Neuron (in vitro differentiated cells): ENCODE measurements around the gene IL22RA1.

Source experiments
- H2AFZ ChIP-seq: one replicate; pipeline ENCODE4 v1.6.1; 2013; ENCODE audit warnings: low read depth, mild to moderate bottlenecking, inconsistent platforms, low read length, moderate library complexity
- H3K27me3 ChIP-seq: one replicate; pipeline ENCODE4 v1.6.1; 2013; ENCODE audit warnings: low read length; ENCODE audit not compliant: insufficient read depth
- H3K36me3 ChIP-seq: one replicate; pipeline ENCODE4 v1.6.1; 2013; ENCODE audit warnings: low read length; ENCODE audit not compliant: insufficient read depth
- H3K4me1 ChIP-seq: one replicate; pipeline ENCODE4 v1.6.1; 2013; ENCODE audit warnings: low read length; ENCODE audit not compliant: insufficient read depth
- H3K4me3 ChIP-seq: 2 replicates; pipeline ENCODE4 v1.5.1; 2013; ENCODE audit warnings: mild to moderate bottlenecking, low read length, moderate library complexity
- H3K9me3 ChIP-seq: one replicate; pipeline ENCODE4 v1.6.1; 2013; ENCODE audit warnings: low read length

The IL22RA1 gene

GRCh38 chr1:24102961-24103360 is 40.0 kb downstream of the IL22RA1 start:
- H3K4me3 ChIP-seq = no peak overlapping the region
- no peak overlapping the region for H2AFZ ChIP-seq
- no peaks in the 10 kb centered on the region for H3K4me1 ChIP-seq
- peaks cover 5% of the 10 kb centered on the region for H3K27me3 ChIP-seq
- no peaks in the 10 kb centered on the region for H3K36me3 ChIP-seq
- H3K9me3 ChIP-seq = no peaks in the 10 kb centered on the region

DNA sequence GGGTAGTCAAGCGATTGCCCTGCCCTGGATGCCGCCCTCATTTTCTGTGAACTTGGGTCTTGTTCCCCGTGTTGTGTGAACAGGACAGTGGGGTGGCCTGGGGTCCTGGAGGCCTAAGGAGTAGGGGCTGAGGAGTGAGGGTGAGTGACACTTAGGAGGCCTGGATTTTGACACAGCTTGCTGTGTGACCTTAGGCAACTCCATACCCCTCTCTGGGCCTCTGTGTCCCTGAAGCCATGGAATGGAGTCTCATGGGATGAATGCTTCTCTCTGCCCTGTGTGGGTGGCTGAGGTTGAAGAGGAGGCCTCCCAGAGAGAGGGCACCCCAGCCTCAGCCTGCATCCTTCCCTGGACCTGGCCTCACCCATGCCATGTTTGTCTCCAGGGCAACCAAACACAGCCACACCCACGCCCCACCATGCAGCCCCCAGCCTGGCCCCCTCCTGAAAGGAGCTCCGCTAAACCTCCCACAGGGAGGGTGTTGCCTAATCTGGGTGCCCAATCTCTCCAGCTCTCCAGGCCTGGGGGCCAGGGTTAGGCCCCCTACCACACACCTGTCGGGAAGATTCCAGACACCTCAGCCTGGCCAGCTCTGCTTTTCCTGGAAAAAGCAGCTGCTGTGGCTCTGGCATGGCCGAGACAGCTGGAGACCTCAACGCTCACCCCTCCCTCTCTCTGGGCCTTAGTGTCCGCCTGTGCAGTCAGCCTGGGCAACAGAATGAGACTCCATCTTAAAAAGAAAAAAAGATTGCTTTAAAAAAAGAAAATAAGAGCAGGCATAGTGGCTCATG is 40.9 kb downstream of the IL22RA1 start:
- no peaks in the 10 kb centered on the region for H3K9me3 ChIP-seq
- no peaks in the 10 kb centered on the region for H3K27me3 ChIP-seq
- H3K36me3 ChIP-seq = no peaks in the 10 kb centered on the region
- H3K4me3 ChIP-seq = no peak overlapping the region
- H3K4me1 ChIP-seq = no peaks in the 10 kb centered on the region
- H2AFZ ChIP-seq = no peak overlapping the region

DNA sequence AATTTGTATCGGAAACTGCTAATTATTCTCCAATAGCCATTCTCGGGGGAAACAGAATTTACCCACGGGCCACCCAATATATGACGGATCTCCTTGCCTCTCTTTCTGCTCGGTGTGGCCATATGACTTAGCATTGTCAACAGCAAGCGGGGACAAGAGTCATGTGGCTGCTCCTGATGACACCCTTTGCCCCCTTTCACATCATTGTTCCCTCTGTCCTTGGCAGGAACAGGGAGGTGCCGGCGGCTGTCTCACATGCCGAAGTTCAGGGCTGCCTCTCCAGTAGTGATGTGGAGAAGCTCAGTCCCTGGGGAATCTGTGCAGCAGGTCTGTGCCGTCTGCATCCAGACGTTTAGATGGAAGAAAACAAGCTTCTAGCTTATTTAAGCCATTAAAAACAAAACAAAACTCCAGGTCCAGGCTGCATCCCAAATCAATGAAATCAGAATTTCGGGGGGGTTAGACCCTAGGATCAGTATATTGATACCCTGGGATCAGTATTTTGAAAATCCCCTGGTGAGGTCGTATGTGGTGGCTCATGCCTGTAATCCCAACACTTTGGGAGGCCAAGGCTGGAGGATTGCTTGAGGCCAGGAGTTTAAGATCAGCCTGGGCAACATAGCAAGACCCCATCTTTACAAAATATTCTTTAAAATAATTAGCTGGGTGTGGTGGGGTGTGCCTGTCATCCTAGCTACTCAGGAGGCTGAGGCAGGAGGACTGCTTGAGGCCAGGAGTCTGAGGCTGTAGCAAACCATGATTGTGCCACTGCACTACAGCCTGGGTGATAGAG is 41.8 kb downstream of the IL22RA1 start:
- Histone ChIP-seq H3K4me3 (no peak overlapping the region), H3K27me3 (no peaks in the 10 kb centered on the region), H2AFZ (no peak overlapping the region), H3K4me1 (no peaks in the 10 kb centered on the region), H3K9me3 (no peaks in the 10 kb centered on the region), H3K36me3 (no peaks in the 10 kb centered on the region)

DNA sequence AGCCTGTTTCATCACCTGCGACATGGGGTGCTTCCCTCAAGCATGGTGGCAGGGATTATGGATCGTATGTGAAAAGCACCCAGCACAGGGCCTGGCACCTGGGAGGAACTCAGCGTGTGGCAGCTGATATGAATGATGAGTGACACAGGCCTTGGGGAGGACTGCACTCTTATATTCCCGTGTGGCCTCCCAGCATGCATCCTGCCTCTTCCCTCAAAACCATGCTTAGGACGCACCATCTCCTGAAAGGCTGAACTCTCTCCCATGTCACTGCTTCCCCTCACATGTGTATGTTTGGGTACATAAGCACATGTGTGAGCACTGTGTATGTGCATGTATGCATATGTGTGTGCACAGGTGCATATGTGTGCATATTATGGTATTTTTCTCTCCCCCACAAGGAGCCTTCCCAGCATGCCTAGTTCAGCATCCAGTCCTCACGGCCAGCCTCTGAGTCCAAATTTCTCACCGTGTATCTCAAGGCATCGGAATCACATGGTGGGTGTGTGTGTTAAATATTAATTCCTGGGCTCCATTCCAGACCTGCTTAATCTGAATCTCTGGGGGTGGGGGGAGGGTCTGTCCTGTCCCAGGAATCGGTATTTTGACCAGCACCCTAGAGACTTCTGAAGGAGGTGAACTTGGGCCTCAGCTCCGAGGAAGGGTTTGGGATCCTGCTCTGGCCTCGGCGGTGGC is 43.8 kb downstream of the IL22RA1 start:
- Histone ChIP-seq H3K9me3 (no peaks in the 10 kb centered on the region), H3K4me3 (no peak overlapping the region), H3K36me3 (no peaks in the 10 kb centered on the region), H2AFZ (no peak overlapping the region), H3K4me1 (no peaks in the 10 kb centered on the region), H3K27me3 (no peaks in the 10 kb centered on the region)

DNA sequence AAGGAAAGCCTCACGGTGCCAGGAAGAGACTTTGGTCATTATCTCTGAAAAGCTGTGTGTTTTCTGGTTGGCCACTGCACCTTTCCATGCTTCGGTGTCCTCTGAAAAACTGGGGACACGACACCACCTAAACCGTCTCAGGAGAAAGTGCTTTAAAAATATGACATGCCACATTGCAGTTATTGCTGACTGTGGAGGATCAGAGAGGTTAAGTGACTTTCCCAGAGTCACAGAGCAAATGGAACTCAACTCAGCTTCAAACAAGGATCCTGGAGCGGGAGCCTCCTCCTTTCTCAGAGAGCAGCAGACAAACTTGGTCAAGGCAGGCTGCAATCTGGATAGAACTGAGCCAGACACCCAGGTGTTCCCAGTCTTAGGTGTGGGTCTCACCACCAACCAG is 44.8 kb downstream of the IL22RA1 start:
- H3K27me3 ChIP-seq = no peaks in the 10 kb centered on the region
- no peak overlapping the region for H2AFZ ChIP-seq
- H3K4me1 ChIP-seq = no peaks in the 10 kb centered on the region
- H3K9me3 ChIP-seq = no peaks in the 10 kb centered on the region
- H3K4me3 ChIP-seq = no peak overlapping the region
- H3K36me3 ChIP-seq = no peaks in the 10 kb centered on the region

- no peaks in the 10 kb centered on the region for H3K27me3 ChIP-seq
- no peaks in the 10 kb centered on the region for H3K9me3 ChIP-seq
- H2AFZ ChIP-seq = no peak overlapping the region
- no peak overlapping the region for H3K4me3 ChIP-seq
- no peaks in the 10 kb centered on the region for H3K36me3 ChIP-seq
- H3K4me1 ChIP-seq = no peaks in the 10 kb centered on the region
Observed at GRCh38 chr1:24097663-24098062, 45.3 kb downstream of the IL22RA1 start.

GRCh38 chr1:24096739-24097103 is 46.2 kb downstream of the IL22RA1 start:
- H3K9me3 ChIP-seq = no peaks in the 10 kb centered on the region
- no peak overlapping the region for H3K4me3 ChIP-seq
- no peak overlapping the region for H2AFZ ChIP-seq
- H3K27me3 ChIP-seq = no peaks in the 10 kb centered on the region
- H3K36me3 ChIP-seq = no peaks in the 10 kb centered on the region
- no peaks in the 10 kb centered on the region for H3K4me1 ChIP-seq

DNA sequence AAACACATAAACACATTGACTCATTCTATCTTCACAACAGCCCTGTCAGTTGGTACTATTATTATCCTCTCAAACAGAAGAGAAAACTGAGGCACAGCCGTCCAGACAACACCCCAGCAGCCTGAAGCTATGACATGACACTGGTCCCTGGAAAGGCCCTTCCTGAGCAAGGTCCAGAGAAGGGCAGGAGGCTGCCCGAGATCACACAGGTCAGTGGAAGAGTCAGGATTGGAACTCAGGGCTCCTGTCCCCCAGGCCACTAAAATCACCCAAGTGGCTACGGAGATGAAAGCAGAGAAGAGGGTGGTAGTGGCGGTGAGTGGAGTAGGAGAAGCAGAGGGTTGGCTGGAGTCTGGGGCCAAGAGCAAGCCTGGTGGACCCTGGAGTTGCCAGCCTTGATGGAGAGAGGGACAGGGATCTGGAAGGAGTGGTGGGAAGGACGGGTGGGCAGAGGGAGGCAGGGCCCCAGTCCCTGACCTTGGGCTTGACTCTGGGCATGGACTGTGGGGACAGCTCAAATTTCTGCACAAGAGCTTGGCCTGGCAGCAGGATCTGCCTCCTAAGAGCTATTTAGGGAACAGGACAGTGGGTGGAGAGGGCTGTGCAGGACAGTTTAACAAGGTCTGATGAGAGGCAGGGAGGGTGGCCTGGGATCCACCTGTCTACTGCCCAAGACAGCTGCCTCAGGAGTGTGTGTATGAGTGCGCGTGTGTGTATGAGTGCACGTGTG is 46.8 kb downstream of the IL22RA1 start:
- Histone ChIP-seq H3K4me3 (no peak overlapping the region), H3K36me3 (no peaks in the 10 kb centered on the region), H3K4me1 (no peaks in the 10 kb centered on the region), H3K9me3 (no peaks in the 10 kb centered on the region), H2AFZ (no peak overlapping the region), H3K27me3 (no peaks in the 10 kb centered on the region)

DNA sequence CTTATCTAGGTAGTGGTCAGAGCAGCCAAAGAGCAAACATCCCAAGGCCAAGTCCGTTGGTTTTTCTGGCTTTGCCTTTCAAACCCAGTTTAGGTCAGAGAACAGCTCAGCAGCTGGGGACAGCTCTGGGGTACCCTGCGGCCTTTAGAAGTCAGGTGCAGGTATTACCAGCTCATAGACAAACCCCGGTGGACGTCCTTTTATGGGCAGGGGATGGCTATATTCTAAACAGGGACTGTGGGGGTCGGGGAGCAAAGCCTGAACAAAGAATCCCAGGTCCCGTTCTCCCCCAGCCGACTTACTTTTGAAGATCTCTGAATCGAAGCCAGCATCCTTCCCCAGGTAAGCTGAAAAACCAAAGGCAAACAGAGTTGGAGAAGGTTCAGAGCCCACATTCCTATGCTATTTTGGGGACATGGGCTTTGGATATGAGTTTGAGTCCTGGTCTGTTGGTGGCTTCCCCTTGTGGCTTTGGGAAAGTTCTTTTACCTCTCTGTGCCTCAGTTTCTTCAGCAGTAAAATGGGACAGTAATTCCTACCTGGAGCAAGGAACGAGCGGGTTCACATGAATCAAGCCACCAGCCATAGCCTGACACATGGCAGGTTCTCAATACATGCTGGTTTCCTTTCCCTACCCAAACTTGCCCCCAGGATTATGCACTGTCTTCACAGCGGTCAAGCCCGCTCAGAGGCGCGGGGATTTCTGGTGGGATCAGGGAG is 47.6 kb downstream of the IL22RA1 start:
- Histone ChIP-seq H3K36me3 (no peaks in the 10 kb centered on the region), H3K4me1 (no peaks in the 10 kb centered on the region), H3K4me3 (no peak overlapping the region), H2AFZ (no peak overlapping the region), H3K9me3 (no peaks in the 10 kb centered on the region), H3K27me3 (no peaks in the 10 kb centered on the region)

- Histone ChIP-seq H3K9me3 (no peaks in the 10 kb centered on the region), H3K36me3 (no peaks in the 10 kb centered on the region), H3K4me3 (no peak overlapping the region), H3K4me1 (no peaks in the 10 kb centered on the region), H2AFZ (no peak overlapping the region), H3K27me3 (no peaks in the 10 kb centered on the region)
Observed at GRCh38 chr1:24094554-24094953, 48.4 kb downstream of the IL22RA1 start.

GRCh38 chr1:24093732-24094131 is 49.2 kb downstream of the IL22RA1 start:
- Histone ChIP-seq H3K27me3 (no peaks in the 10 kb centered on the region), H3K4me3 (no peak overlapping the region)

GRCh38 chr1:24092979-24093378 is 50.0 kb downstream of the IL22RA1 start:
- no peak overlapping the region for H2AFZ ChIP-seq

More at GRCh38 chr1:24093732-24094131, 49.2 kb downstream of the IL22RA1 start:
- Histone ChIP-seq H3K9me3 (no peaks in the 10 kb centered on the region), H3K36me3 (no peaks in the 10 kb centered on the region), H3K4me1 (no peaks in the 10 kb centered on the region), H2AFZ (no peak overlapping the region)

More at GRCh38 chr1:24092979-24093378, 50.0 kb downstream of the IL22RA1 start:
- no peaks in the 10 kb centered on the region for H3K9me3 ChIP-seq
- H3K4me3 ChIP-seq = no peak overlapping the region
- no peaks in the 10 kb centered on the region for H3K4me1 ChIP-seq
- no peaks in the 10 kb centered on the region for H3K36me3 ChIP-seq
- no peaks in the 10 kb centered on the region for H3K27me3 ChIP-seq
